Measurements from ENCODE around the gene RDH13. TPM values are rescaled to one million over a fixed set of nuclear protein-coding genes. Genes with fewer than 3 reads are reported as not detected.

RDH13 gene
- total RNA-seq, 5 donors from 2014 or later (not counting 1 experiment from before 2014, with no cell fraction given) = 12.4 to 35.8 (median 21.6) TPM

- POLR2A ChIA-PET = no interaction called here
Measured at GRCh38 chr19:55097864-55098715, 35.1 kb upstream of the RDH13 start.

DNA sequence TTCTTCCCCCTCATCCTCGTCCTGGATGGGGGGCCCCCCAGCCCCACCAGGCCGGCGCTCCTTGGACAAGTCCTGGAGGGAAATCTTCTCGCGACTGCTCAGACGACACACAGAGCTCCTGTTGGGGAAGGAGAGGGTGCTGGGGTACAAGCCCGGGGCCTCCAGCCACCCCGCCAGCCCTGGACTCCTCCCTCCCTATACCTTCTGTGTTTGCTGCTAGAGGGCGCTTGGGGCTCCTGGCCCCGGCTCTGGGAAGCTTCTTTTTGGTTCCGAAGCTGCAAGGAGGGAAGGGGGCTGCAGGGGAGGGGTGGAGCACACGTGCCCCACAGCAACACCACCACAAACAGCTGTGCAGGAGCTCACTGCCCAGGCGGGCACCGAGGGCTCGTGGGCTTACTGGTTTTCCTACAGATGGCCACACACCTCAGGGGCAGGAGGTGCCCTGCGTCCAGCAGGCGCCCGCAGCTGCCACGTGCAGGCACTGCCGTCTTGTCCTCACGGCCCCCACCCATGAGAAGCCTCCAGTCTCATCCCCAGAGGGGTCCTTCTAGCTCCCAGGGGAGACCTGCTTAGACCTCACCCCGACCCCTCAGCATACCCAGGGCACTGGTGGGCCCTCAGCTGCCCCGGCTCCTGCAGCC is 33.2 kb upstream of the RDH13 start:
- Mint-ChIP-seq H3K27ac (no peak overlapping the region), H3K4me3 (no peak overlapping the region), H3K9me3 (no peaks in the 10 kb centered on the region), H3K4me1 (no peaks in the 10 kb centered on the region), H3K27me3 (no peaks in the 10 kb centered on the region), H3K36me3 (peaks cover 17% of the 10 kb centered on the region)
- WGBS (ENCODE audit: insufficient coverage) = 92% methylated on average over 8 of the region's 23 CpGs
- Histone ChIP-seq H3K4me1 (ENCODE audit: control insufficient read depth in 1 of 2, extremely low read depth in 1 of 2, insufficient read depth in 2 of 2, low read length in 2 of 2) (no peaks in the 10 kb centered on the region), H3K4me3 (ENCODE audit: control insufficient read depth in 1 of 2, extremely low read depth in 1 of 2, low read length in 1 of 2) (no peak overlapping the region), H3K27me3 (replicated peaks in 1 of 2; ENCODE audit: control insufficient read depth in 2 of 2, extremely low read depth in 1 of 2, insufficient read depth in 2 of 2, low read length in 1 of 2) (peaks cover 0 to 2% of the 10 kb centered on the region in 2 experiments), H3K36me3 (ENCODE audit: control insufficient read depth in 2 of 2, extremely low read depth in 1 of 2, insufficient read depth in 1 of 2, low read length in 1 of 2) (peaks cover 21 to 48% of the 10 kb centered on the region in 2 donors), H3K9me3 (no peaks in the 10 kb centered on the region), H3K27ac (ENCODE audit: low read length) (no peak overlapping the region)
- DNase-seq = no peak
- no peak for ATAC-seq (replicated peaks in 1 of 4)
- CTCF ChIA-PET = no interaction called here
- POLR2A ChIA-PET = no interaction called here

More at GRCh38 chr19:55097864-55098715, 35.1 kb upstream of the RDH13 start:
- Mint-ChIP-seq H3K27ac (no peak overlapping the region), H3K9me3 (no peaks in the 10 kb centered on the region), H3K27me3 (no peaks in the 10 kb centered on the region), H3K4me3 (no peak overlapping the region), H3K36me3 (peaks cover 34% of the 10 kb centered on the region), H3K4me1 (no peaks in the 10 kb centered on the region)
- DNase-seq = no peak
- no peak for ATAC-seq (replicated peaks in 1 of 4)
- CTCF ChIA-PET = interaction anchor here in 1 of 2 donors (1.1 kb wide), 1 partner anchor 9 kb away, joined by 3 read pairs; no protein-coding TSS in a partner anchor
- Histone ChIP-seq H3K9me3 (no peaks in the 10 kb centered on the region), H3K27me3 (replicated peaks in 1 of 2; ENCODE audit: control insufficient read depth in 2 of 2, extremely low read depth in 1 of 2, insufficient read depth in 2 of 2, low read length in 1 of 2) (peaks cover 0 to 2% of the 10 kb centered on the region in 2 experiments), H3K4me3 (ENCODE audit: control insufficient read depth in 1 of 2, extremely low read depth in 1 of 2, low read length in 1 of 2) (no peak overlapping the region), H3K4me1 (ENCODE audit: control insufficient read depth in 1 of 2, extremely low read depth in 1 of 2, insufficient read depth in 2 of 2, low read length in 2 of 2) (no peaks in the 10 kb centered on the region), H3K36me3 (ENCODE audit: control insufficient read depth in 2 of 2, extremely low read depth in 1 of 2, insufficient read depth in 1 of 2, low read length in 1 of 2) (peaks cover 19 to 54% of the 10 kb centered on the region in 2 donors), H3K27ac (ENCODE audit: low read length) (no peak overlapping the region)
- WGBS (ENCODE audit: insufficient coverage) = 90% methylated on average over 18 of the region's 23 CpGs

DNA sequence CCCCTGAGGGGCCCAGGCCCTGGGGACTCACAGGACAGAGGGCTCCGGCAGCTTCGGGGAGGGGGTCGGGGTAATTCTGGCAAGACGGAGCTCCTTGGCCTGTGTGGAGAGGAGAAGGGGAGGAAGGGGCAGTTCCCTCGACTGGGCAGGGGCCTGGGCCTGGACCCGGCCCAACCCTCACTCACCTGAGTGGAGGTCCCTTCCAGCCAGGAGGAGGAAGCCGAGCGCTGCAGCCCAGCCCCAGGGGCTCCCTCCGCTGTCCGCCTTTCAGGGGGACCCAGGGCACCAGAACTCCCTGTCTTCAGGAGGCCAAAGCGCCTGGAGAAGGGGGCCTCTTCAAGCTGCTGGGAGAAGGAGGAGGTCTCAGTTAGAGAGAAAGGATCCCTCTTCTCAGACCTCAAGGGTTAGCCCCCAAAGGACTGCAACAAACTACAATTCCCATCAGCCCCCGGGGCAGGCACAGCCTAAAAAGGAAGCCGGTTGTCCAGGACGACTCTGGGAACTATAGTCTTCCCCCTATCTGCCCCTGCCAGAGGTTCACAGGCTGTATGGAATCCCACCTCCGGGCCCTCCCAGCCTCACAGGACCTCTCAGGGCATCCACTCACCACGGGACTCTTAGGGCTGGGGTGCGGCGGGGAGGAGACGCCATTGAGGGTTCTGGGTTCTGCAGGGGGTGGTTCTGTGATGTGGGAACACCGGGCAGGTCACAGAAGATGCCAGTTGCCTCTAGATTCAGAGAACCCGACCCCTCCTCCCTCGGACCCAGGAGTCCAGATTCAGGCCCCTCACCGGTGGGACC is 32.5 kb upstream of the RDH13 start:
- Mint-ChIP-seq H3K9me3 (no peaks in the 10 kb centered on the region), H3K4me1 (no peaks in the 10 kb centered on the region), H3K27ac (no peak overlapping the region), H3K4me3 (no peak overlapping the region), H3K27me3 (no peaks in the 10 kb centered on the region), H3K36me3 (peaks cover 20% of the 10 kb centered on the region)
- 93% methylated on average over 7 of the region's 23 CpGs for WGBS (ENCODE audit: insufficient coverage)
- ChIA-PET CTCF (no interaction called here), POLR2A (no interaction called here)
- H3K36me3 ChIP-seq (ENCODE audit: control insufficient read depth in 2 of 2, extremely low read depth in 1 of 2, insufficient read depth in 1 of 2, low read length in 1 of 2) = peaks cover 21 to 47% of the 10 kb centered on the region in 2 donors
- peaks cover 0 to 2% of the 10 kb centered on the region in 2 experiments for H3K27me3 ChIP-seq (replicated peaks in 1 of 2; ENCODE audit: control insufficient read depth in 2 of 2, extremely low read depth in 1 of 2, insufficient read depth in 2 of 2, low read length in 1 of 2)
- DNase-seq (no peak), ATAC-seq (replicated peaks in 1 of 4) (no peak)
- H3K4me3 ChIP-seq (ENCODE audit: control insufficient read depth in 1 of 2, extremely low read depth in 1 of 2, low read length in 1 of 2) = no peak overlapping the region
- H3K27ac ChIP-seq (ENCODE audit: low read length) = no peak overlapping the region
- H3K9me3 ChIP-seq = no peaks in the 10 kb centered on the region
- H3K4me1 ChIP-seq (ENCODE audit: control insufficient read depth in 1 of 2, extremely low read depth in 1 of 2, insufficient read depth in 2 of 2, low read length in 2 of 2) = no peaks in the 10 kb centered on the region

- Mint-ChIP-seq H3K9me3 (no peaks in the 10 kb centered on the region), H3K27ac (no peak overlapping the region), H3K4me3 (no peak overlapping the region), H3K4me1 (peaks cover 0 to 4% (median 3%) of the 10 kb centered on the region in 3 donors), H3K36me3 (peaks cover 21% of the 10 kb centered on the region), H3K27me3 (peaks cover 3% of the 10 kb centered on the region in 2 donors)
- ATAC-seq (replicated peaks in 1 of 4) (no peak), DNase-seq (no peak)
- WGBS (ENCODE audit: insufficient coverage) = 92% methylated on average over 19 of the region's 32 CpGs
- Histone ChIP-seq H3K27ac (ENCODE audit: low read length) (no peak overlapping the region), H3K9me3 (no peaks in the 10 kb centered on the region), H3K27me3 (replicated peaks in 1 of 2; ENCODE audit: control insufficient read depth in 2 of 2, extremely low read depth in 1 of 2, insufficient read depth in 2 of 2, low read length in 1 of 2) (peaks cover 0 to 2% of the 10 kb centered on the region in 2 experiments), H3K4me3 (ENCODE audit: control insufficient read depth in 1 of 2, extremely low read depth in 1 of 2, low read length in 1 of 2) (no peak overlapping the region), H3K4me1 (ENCODE audit: control insufficient read depth in 1 of 2, extremely low read depth in 1 of 2, insufficient read depth in 2 of 2, low read length in 2 of 2) (no peaks in the 10 kb centered on the region), H3K36me3 (ENCODE audit: control insufficient read depth in 2 of 2, extremely low read depth in 1 of 2, insufficient read depth in 1 of 2, low read length in 1 of 2) (peaks cover 22 to 44% of the 10 kb centered on the region in 2 donors)
- POLR2A ChIA-PET = no interaction called here
- CTCF ChIA-PET = no interaction called here
Measured at GRCh38 chr19:55094456-55095259, 31.7 kb upstream of the RDH13 start.

DNA sequence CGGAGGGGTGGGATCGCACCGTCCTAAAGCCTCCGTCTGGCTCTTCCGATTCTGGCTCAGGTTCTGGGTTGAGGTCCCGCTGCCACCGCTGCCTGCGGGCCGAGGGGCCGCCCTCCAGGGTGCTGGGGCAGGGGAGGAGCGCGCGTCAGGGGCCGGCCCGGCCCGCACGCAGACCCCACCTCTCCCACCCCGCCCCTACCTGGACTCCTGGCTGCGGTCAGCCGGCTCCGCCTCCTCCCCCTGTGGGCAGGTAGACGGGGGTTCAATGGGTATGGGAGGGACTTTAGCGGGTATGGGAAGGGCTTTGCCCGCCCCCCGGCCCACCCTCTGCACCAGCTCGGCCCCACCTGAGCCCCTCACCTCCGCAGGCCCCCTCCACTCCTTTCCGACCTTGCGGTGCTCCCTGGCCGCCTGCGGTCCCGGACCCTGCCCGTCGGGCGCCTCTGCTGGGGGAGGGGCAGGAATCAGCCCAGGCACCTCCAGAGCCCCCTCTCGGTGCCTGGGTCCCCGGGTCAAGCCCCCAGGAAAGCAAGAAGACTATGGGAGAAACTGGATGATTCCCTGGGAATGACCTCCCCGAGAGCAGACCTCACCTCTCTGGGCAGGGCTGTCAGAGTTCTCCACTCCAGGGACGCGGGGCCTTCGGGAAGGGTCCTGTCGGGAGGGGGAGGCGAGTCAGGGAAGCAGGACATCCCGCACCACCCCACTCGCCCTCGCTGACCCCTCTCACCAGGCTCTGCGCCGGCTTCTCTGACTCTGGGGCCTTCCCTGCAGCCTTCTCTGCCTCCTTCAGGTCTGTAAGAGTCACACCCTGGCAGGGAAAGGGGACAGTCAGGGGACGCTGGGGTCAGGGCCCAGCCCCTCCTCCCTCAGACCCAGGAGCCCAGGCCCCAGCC is 29.7 kb upstream of the RDH13 start:
- no peak for ATAC-seq (replicated peaks in 1 of 4)
- Mint-ChIP-seq H3K4me1 (peaks cover 10 to 23% (median 21%) of the 10 kb centered on the region in 3 donors), H3K36me3 (peaks cover 18% of the 10 kb centered on the region), H3K27ac (no peak overlapping the region), H3K27me3 (peaks cover 21 to 22% of the 10 kb centered on the region in 2 donors), H3K4me3 (no peak overlapping the region), H3K9me3 (no peaks in the 10 kb centered on the region)
- H3K4me3 ChIP-seq (ENCODE audit: control insufficient read depth in 1 of 2, extremely low read depth in 1 of 2, low read length in 1 of 2) = no peak overlapping the region
- no peak overlapping the region for H3K27ac ChIP-seq (ENCODE audit: low read length)
- CTCF ChIA-PET = no interaction called here
- H3K9me3 ChIP-seq = no peaks in the 10 kb centered on the region
- peaks cover 22 to 28% of the 10 kb centered on the region in 2 donors for H3K36me3 ChIP-seq (ENCODE audit: control insufficient read depth in 2 of 2, extremely low read depth in 1 of 2, insufficient read depth in 1 of 2, low read length in 1 of 2)
- DNase-seq = no peak
- peaks cover 5 to 14% of the 10 kb centered on the region in 2 experiments for H3K27me3 ChIP-seq (replicated peaks in 1 of 2; ENCODE audit: control insufficient read depth in 2 of 2, extremely low read depth in 1 of 2, insufficient read depth in 2 of 2, low read length in 1 of 2)
- H3K4me1 ChIP-seq (ENCODE audit: control insufficient read depth in 1 of 2, extremely low read depth in 1 of 2, insufficient read depth in 2 of 2, low read length in 2 of 2) = peaks cover 0 to 8% of the 10 kb centered on the region in 2 experiments
- WGBS (ENCODE audit: insufficient coverage) = 97% methylated on average over 29 of the region's 49 CpGs
- POLR2A ChIA-PET = no interaction called here
